GM10248 (cell line): ENCODE data around the gene CCDC90B.
"Not testable (repeated sequence)": the region's sequence is repeated elsewhere in the genome, so short reads cannot be mapped to it uniquely, and the experiment has no call there.

Experiments used
- CTCF ChIA-PET: fragments of 300-600 bp; sonication (Branson Sonifier 250); formaldehyde crosslinking; extraction: SDS; loops from one replicate; lab custom pipeline; 2021; ENCODE audit warnings: antibody characterized with exemption; lab: Yijun Ruan, JAX
- POLR2A ChIA-PET: fragments of 350-650 bp; sonication (Branson Sonifier 250); formaldehyde crosslinking; extraction: SDS; loops from one replicate; lab custom pipeline; 2020; ENCODE audit warnings: antibody characterized with exemption; lab: Yijun Ruan, JAX
- DNase-seq: peaks from one replicate; pipeline ENCODE4 v3.0.0; 2012; ENCODE audit errors: extremely low spot score
- TF ChIP-seq, protein P1 (sequence below): IDR thresholded peaks from 2 replicates; pipeline ENCODE4 v1.5.1; 2012; ENCODE audit warnings: mild to moderate bottlenecking, low read depth; ENCODE audit errors: extremely low read depth, missing control alignments, control extremely low read depth

CCDC90B gene

DNA sequence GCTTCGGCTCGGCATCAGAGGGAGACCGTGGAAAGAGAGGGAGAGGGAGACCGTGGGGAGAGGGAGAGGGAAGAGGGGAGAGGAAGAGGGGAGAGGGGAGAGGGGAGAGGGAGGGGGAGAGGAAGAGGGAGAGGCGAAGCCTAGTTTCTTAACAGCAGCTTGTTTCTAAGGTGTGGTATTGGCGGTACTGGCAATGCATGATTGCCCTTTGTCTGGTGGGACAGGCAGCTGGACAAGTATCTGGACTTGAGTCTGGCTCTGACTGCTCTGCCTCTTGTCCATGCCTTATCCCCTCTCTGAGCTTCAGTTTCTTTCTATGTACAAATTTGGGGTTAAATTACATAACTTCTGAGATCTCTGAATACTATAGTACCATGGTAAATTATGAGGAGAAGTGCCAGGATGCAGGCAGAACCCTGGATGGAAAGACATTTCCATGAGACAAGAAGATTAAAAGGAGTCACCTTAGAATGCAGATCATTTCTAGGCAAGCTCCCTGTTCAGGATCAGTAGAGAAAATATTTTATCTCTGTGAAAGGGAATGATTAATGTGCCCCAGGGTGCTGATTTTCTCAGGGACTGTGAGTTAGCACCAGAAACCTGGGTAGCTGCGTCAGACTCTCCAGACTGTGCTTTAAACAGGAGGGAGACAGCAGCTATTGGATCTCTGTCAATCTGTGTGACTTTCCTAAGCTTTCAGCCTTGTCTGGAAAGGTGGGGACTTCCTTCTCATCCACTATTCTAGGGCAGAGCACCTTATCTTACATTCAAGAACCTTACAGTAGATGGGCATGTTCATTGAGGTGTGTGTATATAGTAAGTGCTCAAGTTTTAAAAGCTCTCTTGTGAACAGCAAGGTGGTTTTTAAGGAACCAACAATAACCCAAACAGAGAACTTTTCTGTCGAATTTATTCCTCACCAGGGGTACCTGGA, 31.9 kb upstream of the CCDC90B start:
- ChIA-PET CTCF (interaction anchor here (1.1 to 1.8 kb wide), 5 partner anchors 9 to 451 kb away, joined by 4 read pairs; no protein-coding TSS in a partner anchor), POLR2A (no interaction called here)
- no peak for DNase-seq

GRCh38 chr11:83316897-83317268, 30.7 kb upstream of the CCDC90B start:
- CTCF ChIA-PET, POLR2A ChIA-PET: not testable (repeated sequence)

More for the DNA sequence above, 31.9 kb upstream of the CCDC90B start:
- TF ChIP-seq, protein P1, sequence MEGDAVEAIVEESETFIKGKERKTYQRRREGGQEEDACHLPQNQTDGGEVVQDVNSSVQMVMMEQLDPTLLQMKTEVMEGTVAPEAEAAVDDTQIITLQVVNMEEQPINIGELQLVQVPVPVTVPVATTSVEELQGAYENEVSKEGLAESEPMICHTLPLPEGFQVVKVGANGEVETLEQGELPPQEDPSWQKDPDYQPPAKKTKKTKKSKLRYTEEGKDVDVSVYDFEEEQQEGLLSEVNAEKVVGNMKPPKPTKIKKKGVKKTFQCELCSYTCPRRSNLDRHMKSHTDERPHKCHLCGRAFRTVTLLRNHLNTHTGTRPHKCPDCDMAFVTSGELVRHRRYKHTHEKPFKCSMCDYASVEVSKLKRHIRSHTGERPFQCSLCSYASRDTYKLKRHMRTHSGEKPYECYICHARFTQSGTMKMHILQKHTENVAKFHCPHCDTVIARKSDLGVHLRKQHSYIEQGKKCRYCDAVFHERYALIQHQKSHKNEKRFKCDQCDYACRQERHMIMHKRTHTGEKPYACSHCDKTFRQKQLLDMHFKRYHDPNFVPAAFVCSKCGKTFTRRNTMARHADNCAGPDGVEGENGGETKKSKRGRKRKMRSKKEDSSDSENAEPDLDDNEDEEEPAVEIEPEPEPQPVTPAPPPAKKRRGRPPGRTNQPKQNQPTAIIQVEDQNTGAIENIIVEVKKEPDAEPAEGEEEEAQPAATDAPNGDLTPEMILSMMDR, result no peak

DNA sequence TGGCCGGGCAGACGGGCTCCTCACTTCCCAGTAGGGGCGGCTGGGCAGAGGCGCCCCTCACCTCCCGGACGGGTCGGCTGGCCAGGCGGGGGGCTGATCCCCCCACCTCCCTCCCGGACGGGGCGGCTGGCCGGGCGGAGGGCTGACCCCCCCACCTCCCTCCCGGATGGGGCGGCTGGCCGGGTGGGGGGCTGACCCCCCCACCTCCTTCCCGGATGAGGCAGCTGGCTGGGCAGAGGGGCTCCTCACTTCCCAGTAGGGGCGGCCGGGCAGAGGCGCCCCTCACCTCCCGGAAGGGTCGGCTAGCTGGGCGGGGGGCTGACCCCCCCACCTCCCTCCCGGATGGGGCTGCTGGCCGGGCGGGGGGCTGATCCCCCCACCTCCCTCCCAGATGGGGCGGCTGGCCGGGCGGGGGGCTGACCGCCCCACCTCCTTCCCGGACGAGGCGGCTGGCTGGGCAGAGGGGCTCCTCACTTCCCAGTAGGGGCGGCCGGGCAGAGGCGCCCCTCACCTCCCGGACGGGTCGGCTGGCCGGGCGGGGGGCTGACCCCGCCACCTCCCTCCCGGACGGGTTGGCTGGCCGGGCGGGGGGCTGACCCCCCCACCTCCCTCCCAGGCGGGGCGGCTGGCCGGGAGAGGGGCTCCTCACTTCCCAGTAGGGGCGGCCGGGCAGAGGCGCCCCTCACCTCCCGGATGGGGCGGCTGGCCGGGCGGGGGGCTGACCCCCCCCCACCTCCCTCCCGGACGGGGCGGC, 30.2 kb upstream of the CCDC90B start:
- CTCF ChIA-PET, POLR2A ChIA-PET, DNase-seq: not testable (repeated sequence)

More at GRCh38 chr11:83316897-83317268, 30.7 kb upstream of the CCDC90B start:
- DNase-seq, result not testable (repeated sequence)

DNA sequence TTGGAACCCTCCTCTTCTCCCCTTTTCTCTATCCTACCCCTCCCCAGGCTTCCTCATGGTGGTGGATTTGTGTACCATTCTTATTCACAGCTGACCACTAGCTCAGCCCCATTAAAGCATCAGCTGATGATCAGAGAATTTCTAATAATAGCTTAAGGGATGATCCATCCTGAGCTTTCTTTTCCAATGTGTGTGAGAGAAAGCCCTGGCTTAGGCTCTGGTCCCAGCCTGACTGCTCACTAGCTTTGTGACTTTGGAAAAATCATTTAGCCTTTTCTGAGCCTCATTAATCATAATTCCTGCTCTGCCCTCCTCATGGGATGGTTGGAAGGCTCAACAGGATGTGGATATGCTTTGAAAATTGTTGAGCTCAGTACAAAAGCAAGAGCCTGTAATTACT, 26.3 kb upstream of the CCDC90B start:
- TF ChIP-seq, protein P1, result no peak
- POLR2A ChIA-PET, result no interaction called here
- DNase-seq, result no peak
- CTCF ChIA-PET, result interaction anchor here (1.0 to 2.4 kb wide), 4 partner anchors 11 to 62 kb away, joined by 3 to 8 read pairs (median 3); no protein-coding TSS in a partner anchor

DNA sequence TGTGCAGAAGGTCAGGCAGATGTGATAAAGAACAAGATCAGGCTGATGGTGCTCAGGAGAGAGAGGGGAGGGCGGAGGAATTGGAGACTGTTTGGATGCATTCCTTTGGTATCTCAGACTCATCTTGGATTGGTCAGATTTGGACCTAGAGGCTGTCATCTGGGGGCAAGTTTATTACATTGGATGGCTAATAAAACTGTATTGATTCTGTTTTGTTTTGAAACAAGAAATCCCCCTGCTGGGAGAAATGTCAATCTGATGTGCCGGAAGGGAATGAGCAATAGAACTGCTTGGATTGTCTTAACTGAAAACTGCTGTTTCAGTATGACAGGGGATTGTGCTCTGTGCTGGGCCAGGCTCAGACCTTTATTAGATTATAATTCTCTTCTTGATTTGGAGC, 25.5 kb upstream of the CCDC90B start:
- no peak for DNase-seq
- TF ChIP-seq, protein P1, result no peak
- POLR2A ChIA-PET, result no interaction called here
- CTCF ChIA-PET, result interaction anchor here (1.0 to 1.4 kb wide), 2 partner anchors 30 to 62 kb away, joined by 3 read pairs; no protein-coding TSS in a partner anchor

- ChIA-PET CTCF (interaction anchor here (11.0 kb wide), 1 partner anchor 17 kb away, joined by 121 read pairs; no protein-coding TSS in a partner anchor), POLR2A (no interaction called here)
- DNase-seq, result no peak
- TF ChIP-seq, protein P1, result no peak
These were observed 24.6 kb upstream of the CCDC90B start for GRCh38 chr11:83310718-83311117.

- CTCF ChIA-PET, result interaction anchor here (1.5 to 11.0 kb wide), 3 partner anchors 10 to 412 kb away, joined by 3 to 121 read pairs (median 4); no protein-coding TSS in a partner anchor
- POLR2A ChIA-PET, DNase-seq: not testable (repeated sequence)
These were observed 22.4 kb upstream of the CCDC90B start for GRCh38 chr11:83308536-83308935.
